Measurements from ENCODE around the gene CHCHD2. TPM values are rescaled to one million over a fixed set of nuclear protein-coding genes. Genes with fewer than 3 reads are reported as not detected.
"Not testable (repeated sequence)": the region's sequence is repeated elsewhere in the genome, so short reads cannot be mapped to it uniquely, and the experiment has no call there.

Gene CHCHD2
- total RNA-seq, 1 experiment from 2014 or later: 218 TPM

- Mint-ChIP-seq H3K36me3 (ENCODE audit: insufficient read depth in 1 of 3, low read depth in 3 of 3) (peaks cover 23 to 44% (median 29%) of the 10 kb centered on the region in 3 experiments), H3K27ac (peak overlapping the region in 2 of 3 experiments; percentile 96 to 97; a peak in 4 of 7 replicates), H3K27me3 (ENCODE audit: low read depth) (no peaks in the 10 kb centered on the region; the same call in 1 of the 2 replicates), H3K9me3 (peaks cover 27 to 44% of the 10 kb centered on the region in 2 experiments), H3K4me1 (peaks cover 8 to 11% of the 10 kb centered on the region in 2 experiments), H3K4me3 (peak overlapping the region; percentile 88 to 96)
- Histone ChIP-seq H4K8ac (replicated peaks; ENCODE audit: insufficient read length, low read depth, low read length) (no peak overlapping the region), H2AFZ (ENCODE audit: low read length) (no peak overlapping the region), H3K79me2 (ENCODE audit: insufficient read depth, low read length) (no peaks in the 10 kb centered on the region; the same call in 1 of the 2 replicates), H2AK5ac (ENCODE audit: insufficient read length, low read length) (no peak overlapping the region), H4K91ac (ENCODE audit: insufficient read length, low read depth, low read length) (no peak overlapping the region), H3K14ac (ENCODE audit: insufficient read depth, low read length) (no peak overlapping the region), H2BK120ac (ENCODE audit: low read depth, low read length, poor library complexity, severe bottlenecking) (no peak overlapping the region), H3K79me1 (ENCODE audit: insufficient read depth, low read depth, low read length, poor library complexity, severe bottlenecking) (no peaks in the 10 kb centered on the region), H3K27me3 (ENCODE audit: insufficient read depth, low read length) (no peaks in the 10 kb centered on the region), H3K18ac (ENCODE audit: insufficient read length, low read depth, low read length) (no peak overlapping the region), H4K20me1 (ENCODE audit: control insufficient read depth, insufficient read depth, insufficient read length) (no peaks in the 10 kb centered on the region), H3K4me1 (ENCODE audit: insufficient read depth, low read length) (no peaks in the 10 kb centered on the region), H2BK5ac (ENCODE audit: insufficient read length, low read length) (no peak overlapping the region), H3K27ac (ENCODE audit: insufficient read length, low read depth, low read length) (no peak overlapping the region), H2BK15ac (ENCODE audit: low read depth, low read length) (no peak overlapping the region), H3T11ph (ENCODE audit: low read length) (no peak overlapping the region), H3K9ac (ENCODE audit: extremely low read depth, insufficient read length, low read length) (peak overlapping the region; percentile 71), H3K9me3 (ENCODE audit: control insufficient read depth, low read depth, low read length) (peaks cover 1% of the 10 kb centered on the region), H3K4me2 (ENCODE audit: insufficient read depth, insufficient read length, low read length) (peak overlapping the region; percentile 73), H2BK20ac (ENCODE audit: low read depth, low read length, poor library complexity, severe bottlenecking) (no peak overlapping the region), H3K56ac (ENCODE audit: insufficient read length, low read depth, low read length) (no peak overlapping the region), H2BK12ac (ENCODE audit: insufficient read length, low read depth, low read length) (no peak overlapping the region), H3K23ac (ENCODE audit: insufficient read length, low read depth, low read length) (no peak overlapping the region), H3K23me2 (ENCODE audit: insufficient read length, low read depth, low read length, poor library complexity, severe bottlenecking) (peaks cover 3% of the 10 kb centered on the region), H4K5ac (ENCODE audit: insufficient read length, low read depth, low read length) (no peak overlapping the region), H3K4ac (ENCODE audit: low read depth, low read length) (no peak overlapping the region)
- no CpG with 5 or more reads among the region's 6 CpGs for WGBS (ENCODE audit: extremely low coverage, insufficient read length, low lambda C conversion rate)
- no peak for DNase-seq
- TF ChIP-seq CTCF (conservative IDR thresholded peaks at IDR 0.05): no peak
Measured at GRCh38 chr7:56105508-56105907, 768 bp downstream of the CHCHD2 start.

GRCh38 chr7:56104138-56104537, 2.1 kb downstream of the CHCHD2 start:
- Mint-ChIP-seq H3K9me3 (peaks cover 17 to 33% of the 10 kb centered on the region in 2 experiments), H3K36me3 (ENCODE audit: insufficient read depth in 1 of 3, low read depth in 3 of 3) (peaks cover 23 to 55% (median 34%) of the 10 kb centered on the region in 3 experiments), H3K4me3 (peak overlapping the region in 1 of 2 experiments; percentile 7; a peak in 1 of 5 replicates), H3K4me1 (peaks cover 8 to 11% of the 10 kb centered on the region in 2 experiments)
- H4K8ac ChIP-seq (replicated peaks; ENCODE audit: insufficient read length, low read depth, low read length); H2BK120ac ChIP-seq (ENCODE audit: low read depth, low read length, poor library complexity, severe bottlenecking); H3T11ph ChIP-seq (ENCODE audit: low read length); H3K9me3 ChIP-seq (ENCODE audit: control insufficient read depth, low read depth, low read length); H3K23ac ChIP-seq (ENCODE audit: insufficient read length, low read depth, low read length); H3K4me2 ChIP-seq (ENCODE audit: insufficient read depth, insufficient read length, low read length); H3K79me2 ChIP-seq (ENCODE audit: insufficient read depth, low read length); H3K27me3 ChIP-seq (ENCODE audit: insufficient read depth, low read length); H3K14ac ChIP-seq (ENCODE audit: insufficient read depth, low read length); H3K79me1 ChIP-seq (ENCODE audit: insufficient read depth, low read depth, low read length, poor library complexity, severe bottlenecking); H3K27ac Mint-ChIP-seq; H4K20me1 ChIP-seq (ENCODE audit: control insufficient read depth, insufficient read depth, insufficient read length); H2BK12ac ChIP-seq (ENCODE audit: insufficient read length, low read depth, low read length); DNase-seq; H3K18ac ChIP-seq (ENCODE audit: insufficient read length, low read depth, low read length); H2BK5ac ChIP-seq (ENCODE audit: insufficient read length, low read length); H2BK20ac ChIP-seq (ENCODE audit: low read depth, low read length, poor library complexity, severe bottlenecking); H4K91ac ChIP-seq (ENCODE audit: insufficient read length, low read depth, low read length); H3K23me2 ChIP-seq (ENCODE audit: insufficient read length, low read depth, low read length, poor library complexity, severe bottlenecking); H4K5ac ChIP-seq (ENCODE audit: insufficient read length, low read depth, low read length); H3K4ac ChIP-seq (ENCODE audit: low read depth, low read length); H3K27me3 Mint-ChIP-seq (ENCODE audit: low read depth); H3K9ac ChIP-seq (ENCODE audit: extremely low read depth, insufficient read length, low read length); H2AK5ac ChIP-seq (ENCODE audit: insufficient read length, low read length); H2AFZ ChIP-seq (ENCODE audit: low read length); H2BK15ac ChIP-seq (ENCODE audit: low read depth, low read length); H3K27ac ChIP-seq (ENCODE audit: insufficient read length, low read depth, low read length); H3K56ac ChIP-seq (ENCODE audit: insufficient read length, low read depth, low read length); H3K4me1 ChIP-seq (ENCODE audit: insufficient read depth, low read length): not testable (repeated sequence)
- no CpG with 5 or more reads among the region's 9 CpGs for WGBS (ENCODE audit: extremely low coverage, insufficient read length, low lambda C conversion rate)

All from H9 (cell line).